GM21381 (cell line): ENCODE results near the gene TMEM187.
"Not testable (repeated sequence)": the region's sequence is repeated elsewhere in the genome, so short reads cannot be mapped to it uniquely, and the experiment has no call there.

ENCODE experiments used
- ATAC-seq: cut with Tn5 transposase; IDR thresholded peaks from one replicate; pipeline ENCODE4 v1.9.1; 2021; ENCODE audit warnings: mild to moderate bottlenecking, moderate library complexity; ENCODE audit not compliant: unreplicated experiment

The TMEM187 gene

GRCh38 chrX:153993978-153994377 is 21.4 kb downstream of the TMEM187 start:
- no peak for ATAC-seq

- not testable (repeated sequence) for ATAC-seq
Measured at GRCh38 chrX:153994398-153994797, 21.8 kb downstream of the TMEM187 start.

- ATAC-seq = no peak
Measured at GRCh38 chrX:153995504-153995903, 22.9 kb downstream of the TMEM187 start.

GRCh38 chrX:153999359-154000037 is 26.9 kb downstream of the TMEM187 start:
- ATAC-seq = no peak

GRCh38 chrX:154000051-154000450 is 27.5 kb downstream of the TMEM187 start:
- ATAC-seq = no peak

GRCh38 chrX:154002215-154002719 is 29.7 kb downstream of the TMEM187 start:
- no peak for ATAC-seq

- no peak for ATAC-seq
Measured at GRCh38 chrX:154004315-154004714, 31.8 kb downstream of the TMEM187 start.

GRCh38 chrX:154006947-154007346 is 34.4 kb downstream of the TMEM187 start:
- no peak for ATAC-seq

GRCh38 chrX:154008521-154008920 is 36.0 kb downstream of the TMEM187 start:
- no peak for ATAC-seq

GRCh38 chrX:154010330-154011087 is 38.0 kb downstream of the TMEM187 start:
- no peak for ATAC-seq

GRCh38 chrX:154011376-154012335 is 39.1 kb downstream of the TMEM187 start:
- ATAC-seq = no peak

- ATAC-seq = no peak
Measured at GRCh38 chrX:154012336-154012991, 39.9 kb downstream of the TMEM187 start.

GRCh38 chrX:154013001-154013421 is 40.5 kb downstream of the TMEM187 start:
- ATAC-seq = no peak

- no peak for ATAC-seq
Measured at GRCh38 chrX:154013614-154014360, 41.2 kb downstream of the TMEM187 start.

- no peak for ATAC-seq
Measured at GRCh38 chrX:154014429-154015380, 42.2 kb downstream of the TMEM187 start.

- no peak for ATAC-seq
Measured at GRCh38 chrX:154015581-154016264, 43.2 kb downstream of the TMEM187 start.

- ATAC-seq = no peak
Measured at GRCh38 chrX:154016366-154017076, 44.0 kb downstream of the TMEM187 start.
